ENCODE results near the gene CELF2. TPM values are rescaled to one million over a fixed set of nuclear protein-coding genes. Genes with fewer than 3 reads are reported as not detected.

CELF2 gene
- total RNA-seq, 1 donor from 2014 or later: 71.2 TPM

GRCh38 chr10:11002485-11002884, 15.2 kb upstream of the CELF2 start:
- DNase-seq (ENCODE audit: missing footprints) (no peak), ATAC-seq (no peak)
- intact Hi-C loops (cut with DNase I): no loop called here

GRCh38 chr10:11002916-11003315, 14.8 kb upstream of the CELF2 start:
- intact Hi-C loops (cut with DNase I): no loop called here
- DNase-seq (ENCODE audit: missing footprints) (no peak), ATAC-seq (no peak)

DNA sequence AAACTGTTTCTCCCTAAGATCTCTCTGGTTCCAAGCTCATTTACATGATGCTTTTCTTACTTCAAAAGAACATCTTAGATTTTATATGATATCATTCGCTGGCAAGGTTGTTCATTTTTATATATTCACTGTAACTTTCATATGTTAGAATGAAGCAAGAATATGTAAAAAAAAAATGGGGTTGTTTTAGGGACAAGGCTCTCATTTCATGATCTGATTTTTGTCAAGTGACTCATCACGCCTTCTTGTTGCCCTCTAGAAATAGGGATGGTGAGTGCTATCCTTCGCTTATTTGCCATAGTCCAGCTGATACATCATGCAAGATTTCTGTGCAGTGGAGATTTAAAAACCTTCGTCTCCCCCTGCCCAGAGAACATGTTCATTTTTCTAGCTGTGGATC, 14.0 kb upstream of the CELF2 start:
- intact Hi-C loops (cut with DNase I): no loop called here
- DNase-seq (ENCODE audit: missing footprints) (no peak), ATAC-seq (no peak)

- intact Hi-C loops (cut with DNase I): no loop called here
- no peak for DNase-seq (ENCODE audit: missing footprints)
- no peak for ATAC-seq
Observed at GRCh38 chr10:11004144-11005077, 13.3 kb upstream of the CELF2 start.

DNA sequence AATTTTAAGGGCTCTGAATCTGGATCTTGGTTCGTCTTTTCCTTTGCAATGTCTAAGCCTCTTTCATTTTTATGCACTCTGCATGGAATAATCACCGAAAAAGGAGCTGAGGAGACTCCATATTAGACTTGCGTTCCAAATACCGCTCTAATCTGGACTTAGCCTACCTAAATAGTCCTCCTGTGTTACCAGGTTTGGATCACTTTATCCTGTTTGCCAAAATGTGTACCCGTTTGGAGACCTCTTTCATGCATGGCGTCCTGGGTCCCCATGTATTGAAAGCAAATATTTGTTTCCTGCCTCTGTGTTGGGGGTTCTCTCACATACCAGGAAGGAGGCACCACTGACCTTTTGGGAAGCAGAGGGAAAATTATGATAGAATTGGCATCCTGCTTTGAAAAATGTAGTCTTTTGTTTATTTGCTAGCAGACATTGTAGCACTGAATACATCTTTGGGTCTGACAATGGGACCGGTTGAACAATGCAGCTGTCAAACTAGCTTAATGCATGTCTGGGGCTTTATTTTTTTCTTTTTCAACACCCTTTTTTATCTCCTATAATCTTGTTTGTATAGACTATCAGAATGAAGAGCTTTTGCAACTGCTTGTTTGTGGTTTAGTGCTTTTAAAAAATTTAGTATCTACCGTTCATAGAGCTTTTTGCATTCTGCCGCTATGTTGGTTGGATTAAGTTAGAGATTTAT, 11.8 kb upstream of the CELF2 start:
- ATAC-seq: no peak
- intact Hi-C loops (cut with DNase I): no loop called here

GRCh38 chr10:11006428-11006825, 11.2 kb upstream of the CELF2 start:
- ATAC-seq: no peak
- intact Hi-C loops (cut with DNase I): no loop called here

More for the DNA sequence above, 11.8 kb upstream of the CELF2 start:
- no peak for DNase-seq (ENCODE audit: missing footprints)

DNA sequence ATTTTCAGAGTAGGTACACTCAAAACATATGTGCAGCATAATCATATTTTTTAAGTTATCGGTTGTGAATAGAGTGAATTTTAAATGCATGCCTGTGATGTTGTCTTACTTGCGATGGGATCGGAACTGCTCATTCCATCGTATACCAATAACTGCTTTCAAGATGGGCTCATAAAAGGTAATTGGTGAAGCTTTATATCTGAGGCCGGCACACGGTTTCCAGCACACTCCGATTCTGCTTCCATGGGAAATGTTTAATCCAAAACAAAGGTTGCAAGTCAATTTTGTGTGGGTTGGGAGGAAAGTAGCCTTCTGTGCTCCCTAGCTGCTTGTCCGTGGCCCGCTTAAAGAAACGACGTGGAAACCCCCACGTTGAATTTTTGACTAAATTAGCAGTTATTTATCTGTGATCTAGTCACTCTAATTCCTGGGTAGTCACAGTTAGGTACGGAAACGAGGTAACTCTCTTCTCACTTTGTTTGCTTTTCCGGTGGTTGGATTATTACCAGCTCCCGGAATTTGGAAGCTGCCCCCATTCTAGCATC, 10.1 kb upstream of the CELF2 start:
- ATAC-seq: no peak
- intact Hi-C loops (cut with DNase I): no loop called here
- DNase-seq (ENCODE audit: missing footprints): no peak

More at GRCh38 chr10:11006428-11006825, 11.2 kb upstream of the CELF2 start:
- no peak for DNase-seq (ENCODE audit: missing footprints)

GRCh38 chr10:11009471-11010308, 8.0 kb upstream of the CELF2 start:
- intact Hi-C loops (cut with DNase I): loop anchor here (10.0 kb wide), 1 partner anchor 185 kb away; no protein-coding TSS in a partner anchor
- DNase-seq (ENCODE audit: missing footprints) (no peak), ATAC-seq (no peak)

- DNase-seq (ENCODE audit: missing footprints): no peak
- intact Hi-C loops (cut with DNase I): loop anchor here (10.0 kb wide), 1 partner anchor 186 kb away; no protein-coding TSS in a partner anchor
- ATAC-seq: no peak
Observed at GRCh38 chr10:11010582-11010981, 7.1 kb upstream of the CELF2 start.

DNA sequence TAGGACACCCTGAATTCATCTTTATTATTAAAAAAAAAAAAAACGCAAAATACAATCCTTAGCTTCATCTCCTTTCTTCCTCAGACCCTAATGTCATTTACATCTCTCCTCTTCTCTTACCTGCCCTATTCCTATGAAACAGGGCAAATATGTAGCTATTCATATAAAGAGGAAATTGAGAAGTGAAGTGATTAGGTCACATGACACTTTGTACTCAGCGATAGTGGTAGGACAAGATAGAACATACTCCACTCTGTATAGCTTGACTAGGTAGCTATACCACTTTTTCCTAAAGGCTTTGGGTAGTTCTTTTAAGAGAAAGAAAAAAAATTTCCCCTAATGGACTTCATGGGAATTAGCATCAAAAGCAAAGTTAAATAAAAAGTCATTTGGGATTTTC, 6.2 kb upstream of the CELF2 start:
- DNase-seq (ENCODE audit: missing footprints): no peak
- intact Hi-C loops (cut with DNase I): loop anchor here (10.0 kb wide), 1 partner anchor 187 kb away; no protein-coding TSS in a partner anchor
- no peak for ATAC-seq

GRCh38 chr10:11011984-11012383, 5.7 kb upstream of the CELF2 start:
- no peak for ATAC-seq
- intact Hi-C loops (cut with DNase I): loop anchor here (10.0 kb wide), 1 partner anchor 187 kb away; no protein-coding TSS in a partner anchor
- no peak for DNase-seq (ENCODE audit: missing footprints)

DNA sequence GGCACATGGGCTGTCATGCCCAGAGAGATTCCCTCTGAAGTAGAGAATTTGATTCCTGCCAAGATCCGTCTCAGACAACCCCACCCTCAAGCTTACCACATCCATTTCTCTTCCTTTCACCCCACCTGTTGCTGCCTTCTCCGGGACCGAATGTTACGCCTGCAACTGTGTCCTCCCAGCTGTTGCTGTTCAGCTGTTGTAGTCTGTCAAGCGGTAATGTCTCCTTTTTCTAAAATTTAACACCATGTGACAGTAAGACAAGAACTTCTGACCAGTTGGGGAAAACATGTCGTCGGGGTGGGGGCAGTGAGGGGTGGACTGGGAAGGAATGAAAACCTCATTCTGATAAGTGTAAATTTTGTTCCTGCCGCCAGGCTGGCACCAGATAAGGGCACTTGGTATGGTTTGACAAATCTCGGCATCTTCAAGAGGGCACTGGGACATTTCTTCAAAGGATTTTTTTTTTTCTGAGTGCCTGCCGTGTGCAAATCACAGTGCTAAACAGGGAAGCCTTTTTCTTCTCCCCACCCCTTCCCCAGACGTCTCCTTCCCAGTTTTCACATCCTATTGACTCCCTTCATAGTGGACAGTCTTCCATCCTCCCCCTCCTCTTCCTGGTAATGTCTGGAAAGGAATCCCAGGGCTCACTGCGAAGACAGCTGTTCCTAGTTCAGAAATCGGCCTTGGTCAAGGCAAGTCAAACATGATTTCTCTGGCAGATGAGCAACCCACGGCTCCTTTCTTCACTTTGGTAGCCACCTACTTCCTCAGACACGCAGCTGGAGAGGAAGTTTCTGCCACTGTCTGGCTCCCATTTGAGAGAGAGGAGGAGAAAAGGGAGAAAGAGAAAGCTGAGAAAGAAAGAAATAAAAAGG, 5.0 kb upstream of the CELF2 start:
- intact Hi-C loops (cut with DNase I): loop anchor here (10.0 kb wide), 1 partner anchor 188 kb away; no protein-coding TSS in a partner anchor
- DNase-seq (ENCODE audit: missing footprints): no peak
- no peak for ATAC-seq

DNA sequence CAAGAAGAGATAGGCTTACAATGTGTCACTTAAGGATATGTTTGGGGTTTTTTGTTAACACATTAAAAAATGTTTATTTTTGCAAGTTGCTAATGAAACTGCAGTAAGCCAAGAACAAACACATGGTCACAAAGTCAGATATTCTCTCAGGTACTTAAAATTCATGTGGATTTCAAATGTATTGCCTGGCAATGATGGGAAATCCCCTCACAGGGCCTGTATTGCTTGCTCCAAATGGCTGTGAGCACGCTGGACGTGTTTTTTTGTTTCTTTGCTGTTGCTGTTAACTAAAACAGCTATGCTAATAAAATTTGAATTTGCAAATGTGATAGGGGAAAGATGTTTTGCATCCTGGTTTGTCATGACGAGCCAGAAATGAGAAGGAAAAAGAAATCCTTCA, 3.8 kb upstream of the CELF2 start:
- ATAC-seq (no peak), DNase-seq (ENCODE audit: missing footprints) (no peak)
- intact Hi-C loops (cut with DNase I): loop anchor here (10.0 kb wide), 1 partner anchor 189 kb away; no protein-coding TSS in a partner anchor

DNA sequence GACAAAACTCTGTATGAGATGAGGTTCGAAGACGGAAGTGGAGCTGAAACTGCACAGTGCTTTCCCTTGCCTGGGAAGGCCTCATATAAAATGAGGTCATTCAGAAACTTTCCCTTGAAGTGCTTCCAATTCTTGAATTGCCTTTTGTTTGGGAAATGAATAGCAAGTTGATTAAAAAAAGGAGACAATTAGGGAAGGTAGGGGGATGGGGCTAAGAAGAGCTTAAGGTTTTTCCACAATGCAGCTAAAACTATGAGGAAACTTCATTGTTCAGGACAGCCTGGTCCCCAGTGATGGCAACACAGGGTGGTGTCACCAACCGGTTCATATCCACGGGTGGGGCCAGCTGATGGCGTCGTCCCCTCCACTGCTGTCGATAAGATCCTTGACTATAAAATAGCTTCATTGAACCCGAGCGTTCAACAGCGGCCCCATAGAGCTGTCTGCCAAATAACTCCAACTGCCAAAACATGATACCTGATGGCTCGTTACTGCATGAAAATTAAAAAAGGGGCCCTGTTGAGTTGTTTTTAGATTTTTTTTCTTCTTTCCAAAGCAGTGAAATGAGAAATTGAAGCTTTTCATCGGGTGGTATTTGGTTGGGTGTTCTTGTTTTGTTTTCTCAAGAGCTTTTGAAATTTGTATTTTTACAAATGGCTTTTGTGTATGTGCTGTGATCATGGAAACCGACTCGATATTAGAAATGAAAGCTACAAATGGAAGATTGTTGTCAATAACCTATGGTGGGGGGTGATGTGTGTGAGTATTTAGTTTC, 2.8 kb upstream of the CELF2 start:
- no peak for ATAC-seq
- DNase-seq (ENCODE audit: missing footprints): no peak
- intact Hi-C loops (cut with DNase I): loop anchor here (5.0 to 10.0 kb wide), 3 partner anchors 152 to 218 kb away; no protein-coding TSS in a partner anchor

DNA sequence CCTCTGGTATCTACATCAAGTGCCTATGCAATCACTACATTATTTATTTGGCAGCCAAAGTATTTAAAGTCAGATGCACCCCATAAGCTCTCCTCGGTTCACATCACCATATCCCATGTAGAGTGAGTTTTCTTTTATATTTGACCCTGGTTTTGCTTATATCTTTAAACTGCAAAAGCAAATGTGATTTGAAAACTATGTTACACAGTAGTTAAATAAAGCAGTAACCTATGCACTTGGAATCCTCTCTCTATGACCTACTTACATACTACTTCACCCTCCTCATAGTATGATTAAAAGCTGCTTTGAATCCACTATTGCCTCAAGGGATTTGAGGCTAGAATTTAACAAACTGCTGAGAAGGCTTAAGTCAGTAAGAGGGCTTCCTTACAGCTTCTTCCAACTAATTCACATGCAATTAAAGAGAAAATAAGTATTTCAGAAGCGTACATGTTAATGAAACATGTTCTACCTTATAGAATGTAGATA, 2.2 kb upstream of the CELF2 start:
- ATAC-seq (no peak), DNase-seq (ENCODE audit: missing footprints) (no peak)
- intact Hi-C loops (cut with DNase I): loop anchor here (5.0 to 10.0 kb wide), 3 partner anchors 152 to 218 kb away; no protein-coding TSS in a partner anchor

- DNase-seq (ENCODE audit: missing footprints) (no peak), ATAC-seq (no peak)
- intact Hi-C loops (cut with DNase I): loop anchor here (2.0 to 10.0 kb wide), 4 partner anchors 144 to 220 kb away; no protein-coding TSS in a partner anchor
Observed at GRCh38 chr10:11017000-11017569, 587 bp upstream of the CELF2 start.

Data from Right ventricle myocardium inferior (tissue), 1 donor.